ENCODE measurements around the gene ASCC2.
"Not testable (repeated sequence)": the region's sequence is repeated elsewhere in the genome, so short reads cannot be mapped to it uniquely, and the experiment has no call there.

ASCC2 gene

DNA sequence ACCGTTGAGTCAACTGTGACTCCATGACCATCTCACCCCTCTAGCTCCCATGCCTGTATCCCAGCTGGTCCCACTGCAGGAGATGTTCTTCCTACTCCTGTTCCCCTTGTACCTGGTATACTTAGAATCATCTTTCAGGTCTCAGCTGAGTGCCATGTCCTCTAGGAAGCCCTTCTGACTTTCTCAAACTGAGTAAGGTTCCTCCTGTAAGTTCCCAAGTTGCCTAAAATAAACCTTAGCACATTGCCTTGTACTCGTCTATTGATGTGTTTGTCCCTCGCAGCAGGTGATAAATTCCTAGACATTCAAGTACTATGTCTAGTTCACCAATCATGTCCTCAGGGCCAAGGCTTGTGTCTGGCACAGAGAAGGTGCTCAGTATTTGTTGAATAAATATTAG, 18.4 kb upstream of the ASCC2 start:
- no peak for DNase-seq (ENCODE audit: low spot score)

DNA sequence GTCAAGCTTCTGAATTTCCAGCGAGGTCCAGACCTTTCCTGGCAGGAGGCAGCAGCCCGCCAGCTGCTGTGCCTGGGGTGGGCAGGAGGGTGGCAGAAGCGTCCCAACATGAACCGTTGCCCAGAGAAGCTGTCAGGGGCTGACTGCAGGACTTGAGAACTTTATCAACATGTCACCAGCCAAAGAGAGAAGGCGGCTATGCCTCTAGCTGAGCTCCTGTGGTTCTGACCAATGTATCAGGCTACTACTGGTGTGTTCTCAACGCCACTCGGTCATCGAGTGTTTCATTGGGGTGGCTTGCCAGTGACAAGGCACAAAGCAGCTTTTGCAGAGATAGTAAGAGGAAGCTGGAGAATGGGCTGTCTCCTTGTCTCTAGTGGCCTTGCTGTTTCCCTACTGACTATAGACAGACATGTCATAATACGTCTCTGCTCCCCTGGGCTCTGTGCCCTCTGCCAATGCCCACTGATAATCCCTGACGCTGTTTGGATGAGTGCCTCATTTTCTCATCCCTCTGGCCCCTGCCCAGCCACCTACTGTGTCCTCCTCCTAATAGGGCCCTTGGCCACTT, 17.6 kb upstream of the ASCC2 start:
- DNase-seq (ENCODE audit: low spot score), result no peak

DNA sequence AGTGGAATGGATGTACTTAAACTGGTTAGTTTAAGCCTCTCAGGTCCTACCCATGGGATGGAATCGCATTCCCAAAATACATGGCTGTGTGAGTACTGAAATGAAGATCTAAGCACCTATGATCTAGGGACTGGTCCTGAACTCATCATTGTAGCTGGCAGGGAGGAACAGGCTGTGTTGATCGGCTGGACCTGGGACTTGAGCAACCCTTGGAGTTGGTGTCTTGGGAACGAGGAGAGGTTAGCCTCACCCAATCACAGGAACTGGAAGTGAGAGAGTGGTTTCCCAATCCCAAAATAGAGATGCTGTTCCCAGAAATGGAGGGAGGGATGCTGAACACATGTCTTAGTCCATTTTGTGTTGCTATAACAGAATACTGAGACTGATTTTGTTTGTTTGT, 16.4 kb upstream of the ASCC2 start:
- DNase-seq (ENCODE audit: low spot score), result no peak

DNA sequence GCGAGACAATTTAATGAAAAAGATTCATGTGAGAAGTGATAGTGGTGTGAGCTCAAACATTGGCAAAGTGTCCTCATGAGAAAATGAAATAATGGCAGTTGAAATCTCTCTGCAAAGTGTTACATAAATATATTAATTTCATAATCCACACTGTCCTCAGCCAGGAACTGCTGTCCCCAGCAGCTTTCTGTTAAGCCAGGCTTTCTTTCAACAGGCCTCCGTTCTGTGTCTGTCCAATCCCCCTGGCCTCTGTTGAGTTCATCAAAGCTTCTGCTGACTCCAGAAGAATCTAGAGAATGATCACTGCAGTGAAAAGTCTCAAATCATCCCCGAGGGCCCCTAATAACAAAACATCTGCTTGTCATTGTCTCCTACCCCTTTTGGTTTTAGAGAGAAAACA, 10.0 kb upstream of the ASCC2 start:
- no peak for DNase-seq (ENCODE audit: low spot score)

DNA sequence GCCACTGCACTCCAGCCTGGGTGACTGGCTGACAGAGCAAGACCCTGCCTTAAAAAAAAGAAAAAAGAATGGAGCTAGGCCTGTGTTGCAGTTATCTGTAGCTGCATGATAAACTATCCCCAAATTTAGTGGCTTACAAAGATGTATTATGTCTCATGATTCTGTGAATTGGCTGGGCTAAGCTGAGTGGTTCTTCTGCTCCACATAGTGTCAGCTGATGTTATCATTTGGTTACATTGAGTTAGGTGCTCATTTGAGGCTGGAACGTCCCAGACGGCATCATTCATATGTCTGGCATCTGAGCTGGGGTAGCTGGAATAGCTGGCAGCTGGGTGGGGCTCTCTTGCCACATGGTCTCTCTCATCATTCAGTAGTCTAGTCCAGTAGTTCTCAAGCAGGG, 8.2 kb upstream of the ASCC2 start:
- DNase-seq (ENCODE audit: low spot score), result no peak

DNA sequence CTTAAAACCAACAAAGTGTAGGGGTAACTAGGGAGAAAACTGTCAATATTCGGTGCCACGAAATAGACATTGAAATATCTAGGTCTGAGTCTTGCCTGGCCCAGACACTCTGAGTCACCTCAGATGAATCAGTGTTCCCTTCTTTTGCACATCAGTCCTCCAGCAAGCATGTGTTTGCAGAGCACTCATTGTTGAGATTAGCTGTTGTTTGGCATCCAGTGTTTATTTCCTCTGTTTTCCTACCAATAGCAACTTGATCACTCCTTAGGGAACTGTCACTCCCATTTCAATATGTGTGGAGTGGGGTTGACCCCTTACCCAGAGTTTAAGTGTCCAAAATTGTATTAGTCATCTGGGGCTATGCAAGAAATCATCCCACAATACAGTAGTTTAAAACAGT, 4.7 kb upstream of the ASCC2 start:
- DNase-seq (ENCODE audit: low spot score), result no peak

DNA sequence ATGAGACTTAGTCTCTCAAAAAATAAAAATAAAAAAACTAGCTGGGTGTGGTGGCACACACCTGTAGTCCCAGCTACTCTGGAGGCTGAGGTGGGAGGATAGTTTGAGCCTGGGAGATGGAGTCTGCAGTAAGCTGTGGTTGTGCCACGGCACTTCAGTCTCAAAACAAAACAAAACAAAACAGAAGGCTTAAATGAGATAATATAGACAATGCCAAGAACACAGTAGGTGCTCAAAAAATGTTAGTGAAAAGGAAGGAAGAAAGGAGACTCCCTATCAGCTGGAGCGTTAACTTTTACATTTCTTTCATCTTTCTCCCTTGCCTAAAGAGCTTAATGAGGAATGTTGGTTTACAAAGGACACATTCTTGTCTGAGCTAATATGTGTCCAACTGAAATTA, 4.1 kb upstream of the ASCC2 start:
- DNase-seq (ENCODE audit: low spot score), result no peak

DNA sequence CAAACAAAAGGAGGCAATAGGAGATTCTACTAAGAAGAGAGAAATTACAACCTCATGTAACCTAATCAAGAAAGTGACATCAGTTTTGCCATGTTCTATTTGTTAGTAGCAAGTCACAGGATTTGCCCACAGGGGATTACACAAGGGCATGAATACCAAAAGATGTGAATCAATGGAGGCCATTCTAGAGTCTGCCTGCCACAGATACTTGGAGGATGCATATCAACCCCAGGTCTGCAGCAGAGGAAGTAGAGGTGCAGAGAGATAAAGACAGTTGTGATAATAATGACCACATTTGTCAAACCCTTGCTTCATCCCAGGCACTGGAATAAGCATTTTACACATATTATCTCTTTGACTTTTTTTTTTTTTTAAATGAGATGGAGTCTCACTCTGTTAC, 2.4 kb upstream of the ASCC2 start:
- DNase-seq (ENCODE audit: low spot score), result no peak

DNA sequence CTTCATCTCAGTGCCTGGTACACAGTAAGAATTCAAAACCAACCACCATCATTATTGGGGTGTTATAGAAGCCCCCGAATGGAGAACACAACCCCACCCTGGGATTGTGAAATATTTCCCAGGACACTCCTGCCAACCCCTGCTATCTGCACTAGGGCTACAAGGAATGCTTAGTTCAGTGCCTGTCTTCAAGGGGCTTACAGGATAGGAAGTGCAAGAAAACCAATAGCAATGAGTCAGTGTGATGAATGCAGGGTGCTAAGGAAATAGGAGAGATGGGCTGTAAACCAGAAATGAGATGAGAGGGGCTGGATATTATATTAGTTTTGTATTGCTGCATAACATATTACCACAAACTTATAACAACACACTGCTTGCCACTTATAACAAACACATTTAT, 965 bp upstream of the ASCC2 start:
- DNase-seq (ENCODE audit: low spot score), result no peak

DNA sequence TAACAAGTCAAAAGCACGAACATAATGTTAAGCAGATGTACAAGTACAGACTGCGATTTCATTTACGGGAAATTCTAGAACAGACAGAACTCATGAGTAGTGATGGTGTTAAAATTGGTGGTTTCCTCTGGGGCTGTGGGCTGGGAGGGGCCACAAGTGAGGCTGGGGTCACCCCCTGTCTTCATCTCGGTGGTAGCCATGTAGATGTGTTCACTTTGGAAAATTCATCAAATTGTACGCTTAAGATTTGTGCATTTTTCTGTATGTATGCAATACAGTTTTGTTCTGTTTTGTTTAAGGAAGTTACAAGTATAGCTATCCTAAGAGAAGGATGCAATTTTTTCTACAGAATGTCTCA, 504 bp upstream of the ASCC2 start:
- DNase-seq (ENCODE audit: low spot score), result no peak

DNA sequence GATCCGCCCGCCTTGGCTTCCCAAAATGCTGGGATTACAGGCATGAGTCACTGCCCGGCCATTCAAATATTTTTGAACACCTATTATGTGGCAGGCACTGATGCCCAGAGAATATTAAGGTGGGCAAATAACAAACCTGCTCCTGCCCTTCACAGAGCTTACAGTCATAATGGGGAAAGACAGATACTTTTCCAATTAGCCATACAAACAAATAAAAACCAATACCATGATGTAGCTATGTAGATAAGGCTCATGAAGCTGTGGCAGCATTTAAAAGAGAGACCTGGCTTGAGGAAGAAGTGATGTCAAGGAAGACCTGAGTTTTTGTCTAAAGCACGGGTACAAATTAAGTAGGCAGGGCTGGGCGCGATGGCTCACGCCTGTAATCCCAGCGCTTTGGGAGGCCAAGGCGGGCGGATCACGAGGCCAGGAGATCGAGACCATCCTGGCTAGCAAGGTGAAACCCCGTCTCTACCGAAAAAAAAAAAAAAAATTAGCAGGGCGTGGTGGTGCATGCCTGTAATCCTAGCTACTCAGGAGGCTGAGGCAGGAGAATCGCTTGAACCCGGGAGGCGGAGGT, 1.2 kb downstream of the ASCC2 start:
- DNase-seq (ENCODE audit: low spot score), result not testable (repeated sequence)

DNA sequence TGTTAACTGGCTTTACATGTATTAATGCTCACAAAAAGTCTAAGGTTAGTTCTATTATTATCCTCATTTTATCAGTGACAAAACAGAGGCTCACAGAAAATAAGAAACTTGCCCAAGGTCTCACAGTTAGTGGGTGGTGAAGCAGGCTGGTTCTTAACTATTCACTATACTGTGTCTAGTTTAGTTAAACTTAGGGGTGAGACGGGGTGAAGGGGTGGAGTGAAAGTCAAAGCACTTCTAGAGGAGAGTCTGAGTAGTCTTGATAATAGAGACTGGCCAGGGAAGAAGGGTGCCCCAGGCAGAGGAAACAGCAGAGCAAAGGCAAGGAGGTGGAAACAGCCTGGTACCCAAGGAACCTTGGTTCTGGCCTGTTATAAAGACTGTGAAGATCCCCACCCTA, 4.0 kb downstream of the ASCC2 start:
- no peak for DNase-seq (ENCODE audit: low spot score)

DNA sequence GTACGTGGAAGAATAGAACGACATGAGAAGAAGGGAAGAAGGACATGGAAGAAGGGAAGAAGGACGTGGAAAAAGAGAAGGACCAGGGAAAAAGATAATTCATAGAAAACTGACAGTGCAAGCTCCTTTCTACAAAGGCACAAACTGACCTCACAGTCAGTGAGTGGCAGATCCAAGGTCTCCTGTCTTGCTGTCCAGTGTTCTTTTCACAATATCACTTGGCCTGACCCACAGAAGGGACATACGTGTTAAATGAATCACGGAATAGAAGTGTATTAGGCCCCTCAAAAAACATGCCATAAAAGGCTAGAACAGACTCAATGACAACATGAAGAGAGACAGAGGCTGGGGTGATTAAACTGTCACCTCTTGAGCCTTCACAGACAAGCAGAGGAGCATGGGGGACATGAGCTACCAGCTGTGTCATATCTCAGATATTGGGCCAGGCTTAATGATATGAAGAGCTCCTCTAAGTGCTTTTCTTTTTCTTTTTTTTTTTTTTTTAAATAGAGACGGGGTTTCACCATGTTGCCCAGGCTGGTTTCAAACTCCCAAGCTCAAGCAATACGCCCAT, 4.6 kb downstream of the ASCC2 start:
- DNase-seq (ENCODE audit: low spot score), result no peak

DNA sequence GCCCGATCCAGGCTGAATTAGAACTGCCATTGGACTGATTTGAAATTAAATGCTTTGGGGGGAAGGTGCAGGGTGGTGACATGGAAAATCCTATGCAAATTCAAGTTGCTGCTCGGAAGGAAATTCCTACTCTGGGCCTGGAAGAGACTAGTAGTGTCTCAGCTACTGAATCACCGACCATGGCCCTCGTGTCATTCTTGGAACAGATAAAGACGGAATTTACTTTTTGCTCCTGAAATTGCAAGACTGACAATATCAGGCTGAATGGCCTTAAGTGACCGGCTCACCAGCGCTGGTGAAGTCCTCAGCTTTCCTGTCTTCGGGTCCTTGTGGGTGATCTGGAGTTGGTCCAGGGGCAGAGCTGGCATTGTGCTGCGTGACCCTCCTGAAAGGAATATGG, 6.1 kb downstream of the ASCC2 start:
- no peak for DNase-seq (ENCODE audit: low spot score)

DNA sequence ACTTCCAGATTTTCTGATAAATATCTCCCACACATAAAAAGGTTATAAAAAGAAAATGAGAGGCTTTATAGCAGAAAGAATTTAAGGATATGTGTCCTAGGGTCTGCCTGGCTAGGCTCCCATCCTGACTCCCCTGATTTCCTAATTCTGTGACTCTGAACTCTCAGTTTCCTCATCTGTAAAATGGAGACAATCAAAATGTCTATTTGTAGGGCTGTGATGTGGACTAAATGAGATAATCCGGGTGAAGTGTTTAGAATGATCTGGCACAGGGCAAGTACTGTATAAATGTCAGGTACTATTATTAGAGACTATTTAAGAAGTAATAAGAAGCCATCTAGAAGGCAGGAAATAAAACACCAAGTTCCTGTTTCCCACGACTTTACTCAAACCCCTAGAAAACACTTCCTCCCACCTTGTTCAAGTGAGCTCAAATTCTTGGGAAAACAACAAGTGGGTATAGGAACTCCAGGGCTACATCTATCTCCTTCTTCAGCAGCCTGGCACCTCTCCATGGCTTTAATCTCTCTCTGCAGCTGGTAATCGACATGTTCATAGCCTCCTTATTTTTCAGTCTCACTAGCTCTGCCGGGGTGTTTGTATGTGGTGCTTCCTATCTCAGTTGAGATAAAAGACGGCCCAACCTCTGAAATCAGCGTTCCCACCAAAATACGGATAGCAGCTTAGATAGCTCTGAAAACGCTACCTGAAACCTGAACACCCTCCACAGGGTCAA, 6.7 kb downstream of the ASCC2 start:
- no peak for DNase-seq (ENCODE audit: low spot score)

DNA sequence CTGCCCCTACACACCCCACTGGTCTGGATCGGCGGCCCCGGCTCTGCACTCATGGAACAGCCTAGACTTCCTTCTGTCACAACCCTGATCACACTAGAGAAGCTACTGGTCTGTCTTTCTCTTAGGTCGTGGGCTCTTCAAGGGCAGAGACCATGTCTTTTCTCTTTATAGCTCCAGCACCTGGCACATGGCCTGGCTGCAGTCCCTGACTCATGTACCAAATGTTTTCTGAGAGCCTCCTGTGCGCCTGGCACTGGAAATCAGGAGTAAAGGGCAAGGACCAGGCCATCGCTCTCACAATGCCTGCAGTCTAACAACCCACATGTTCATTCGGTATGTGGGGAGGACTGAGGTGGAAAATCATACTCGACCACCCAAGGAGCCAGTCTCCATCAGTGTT, 7.5 kb downstream of the ASCC2 start:
- no peak for DNase-seq (ENCODE audit: low spot score)

DNA sequence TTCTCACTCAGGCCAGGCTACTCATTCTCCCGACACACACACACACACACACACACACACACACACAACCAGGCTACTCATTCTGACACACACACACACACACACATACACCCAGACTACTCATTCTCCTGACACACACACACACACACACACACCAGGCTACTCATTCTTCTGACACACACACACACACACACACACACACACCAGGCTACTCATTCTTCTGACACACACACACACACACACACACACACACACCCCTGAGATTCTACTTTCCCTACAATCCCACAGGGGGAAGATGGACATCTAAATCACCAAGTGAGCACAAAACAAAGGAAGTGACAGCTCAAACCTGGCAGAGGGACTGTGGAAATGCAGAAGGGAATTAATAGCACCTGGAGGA, 10.3 kb downstream of the ASCC2 start:
- DNase-seq (ENCODE audit: low spot score), result not testable (repeated sequence)

DNA sequence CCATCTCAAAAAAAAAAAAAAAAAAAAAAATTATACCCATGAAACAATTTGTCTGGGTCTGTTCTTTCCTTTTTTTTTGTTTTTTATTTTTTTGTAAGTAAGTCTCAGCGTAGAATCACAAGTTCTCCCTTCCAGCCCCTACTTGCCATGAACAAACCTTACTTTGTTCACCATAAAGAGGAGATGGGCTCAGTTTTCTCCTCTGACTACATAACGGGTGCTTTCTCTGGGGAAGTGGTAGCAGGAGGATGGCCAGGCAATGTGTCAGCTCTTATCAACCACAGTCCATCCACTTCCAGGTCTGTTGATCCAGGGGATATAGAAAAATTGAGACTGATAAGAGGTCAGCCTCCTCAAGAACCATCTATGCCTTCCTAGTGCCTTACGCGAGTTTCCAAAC, 11.0 kb downstream of the ASCC2 start:
- DNase-seq (ENCODE audit: low spot score), result no peak

DNA sequence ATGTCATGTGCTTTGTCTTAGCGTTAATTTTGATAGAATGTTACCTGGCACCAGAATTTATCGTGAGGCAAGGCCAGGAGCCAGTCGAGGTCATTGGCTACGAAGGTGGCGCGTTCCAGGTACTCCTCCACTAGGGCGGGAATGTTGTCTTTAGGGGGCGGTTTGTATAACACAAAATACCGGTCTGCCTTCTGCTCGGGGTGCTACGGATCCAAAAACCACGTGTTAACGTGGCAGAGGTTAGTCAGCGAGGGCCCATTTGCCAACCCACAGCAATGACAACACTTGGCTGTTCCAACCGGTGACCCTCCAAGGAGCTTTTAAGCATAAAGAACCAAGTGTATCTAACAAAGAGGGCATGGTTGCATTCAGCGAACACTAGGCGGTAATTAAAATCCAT, 12.5 kb downstream of the ASCC2 start:
- no peak for DNase-seq (ENCODE audit: low spot score)

DNA sequence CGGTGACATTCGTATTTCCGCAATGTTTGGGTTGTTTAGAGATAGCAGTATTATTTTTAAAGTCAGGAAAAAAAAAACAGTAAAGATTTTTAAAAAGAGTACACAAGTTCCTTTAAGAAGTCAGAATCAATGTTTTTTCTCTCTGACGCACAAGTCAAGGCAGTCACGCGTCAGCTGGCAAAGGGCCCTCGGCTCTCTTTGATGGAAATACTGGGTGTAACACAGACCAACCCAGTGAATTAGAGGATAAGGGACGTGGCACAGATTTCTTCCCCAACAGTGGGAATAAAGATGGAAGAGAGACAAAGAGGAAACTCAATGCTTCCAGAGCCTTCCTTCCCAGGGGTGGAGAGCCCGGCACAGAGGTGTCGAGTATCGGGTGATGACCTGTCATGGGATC, 13.4 kb downstream of the ASCC2 start:
- no peak for DNase-seq (ENCODE audit: low spot score)

DNA sequence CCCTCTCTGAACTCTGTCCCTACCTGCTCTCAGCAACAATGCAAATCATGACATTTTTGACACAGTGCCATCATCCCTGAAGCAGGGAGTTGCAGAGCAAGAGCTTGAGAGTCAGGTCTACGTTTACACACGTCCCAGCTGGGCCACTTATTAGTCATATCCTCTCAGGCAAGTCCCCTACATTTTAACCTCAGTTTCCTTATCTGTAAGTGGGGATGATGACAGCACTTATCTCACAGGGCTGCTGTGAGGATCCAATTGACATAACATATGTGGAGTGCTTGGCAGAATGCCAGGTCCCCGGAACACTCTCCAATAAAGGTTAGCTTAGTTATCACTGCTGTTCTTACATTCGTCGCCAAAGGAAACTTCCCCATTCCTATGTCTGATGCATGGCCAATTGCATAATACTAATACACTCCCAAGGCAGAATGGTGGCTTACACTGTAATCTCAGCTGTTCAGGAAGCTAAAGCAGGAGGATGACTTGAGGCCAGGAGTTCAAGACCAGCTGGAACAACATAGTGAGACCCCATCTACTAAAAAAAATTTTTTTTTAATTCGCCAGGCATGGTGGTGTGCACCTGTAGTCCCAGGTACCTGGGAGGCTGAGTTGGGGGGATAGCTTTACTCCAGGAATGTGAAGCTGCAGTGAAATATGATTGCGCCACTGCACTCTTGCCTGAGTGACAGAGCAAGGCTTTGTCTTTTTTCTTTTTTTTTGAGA, 16.6 kb downstream of the ASCC2 start:
- peak; percentile 25 for DNase-seq (ENCODE audit: low spot score)

DNA sequence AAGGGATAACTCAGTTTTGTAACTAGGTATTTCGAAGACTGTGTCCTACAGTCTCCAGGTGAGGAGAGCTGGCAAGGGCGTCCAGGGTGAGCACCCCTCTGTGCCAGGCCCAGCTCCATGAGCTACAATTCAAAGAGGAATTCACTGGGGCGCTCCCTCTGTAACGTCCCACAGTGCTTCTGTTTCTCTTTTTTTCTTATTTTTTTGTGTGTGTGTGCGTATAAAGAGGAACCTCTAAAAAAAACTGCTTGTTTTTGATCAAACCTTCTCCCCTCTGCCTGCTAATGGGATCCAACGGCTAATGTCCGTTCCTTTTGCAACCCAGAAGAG, 17.1 kb downstream of the ASCC2 start:
- DNase-seq (ENCODE audit: low spot score), result no peak

DNA sequence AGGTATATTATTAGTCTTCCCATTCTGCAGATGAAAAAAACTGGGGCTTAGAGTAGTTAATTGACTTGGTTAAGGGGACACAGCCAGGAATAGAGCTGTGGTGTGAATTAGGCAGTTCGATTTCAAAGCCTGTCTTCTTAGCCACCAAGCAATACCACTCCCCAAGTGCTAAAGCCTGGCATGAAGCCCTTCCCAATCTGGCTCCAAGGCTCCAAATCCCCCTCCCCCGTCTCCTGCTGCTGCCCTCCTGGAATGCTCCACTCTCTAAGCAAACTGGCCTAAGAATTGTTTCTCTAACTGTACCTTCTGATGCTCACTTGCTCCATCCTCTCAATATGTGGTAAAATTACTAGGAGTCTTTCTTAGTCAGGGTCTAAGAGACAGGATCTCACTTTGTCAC, 18.6 kb downstream of the ASCC2 start:
- no peak for DNase-seq (ENCODE audit: low spot score)
